ENCODE results near the gene METRNL.

METRNL gene

DNA sequence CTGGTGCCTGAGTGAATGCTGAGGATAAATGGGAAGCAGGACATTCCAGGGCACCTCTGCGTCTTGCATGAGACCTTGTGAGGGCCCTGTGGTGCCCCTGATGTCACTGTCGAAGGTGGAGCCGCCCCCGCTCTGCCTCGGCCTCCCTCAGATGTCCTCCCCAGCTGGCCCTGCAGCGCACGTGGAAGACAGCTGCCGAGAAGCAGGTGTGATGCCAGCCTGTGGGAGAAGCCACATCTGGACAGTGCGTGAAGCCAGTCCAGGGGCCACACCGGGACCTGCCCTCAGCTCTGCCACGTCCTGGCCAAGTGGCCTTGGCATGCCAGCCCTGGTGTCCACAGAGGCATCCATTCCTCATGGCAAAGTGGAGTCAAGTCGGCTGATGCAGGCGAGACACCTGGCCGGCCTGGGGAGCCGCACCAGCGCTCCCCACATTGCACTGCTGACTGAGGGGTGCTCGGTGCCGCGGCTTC lies 21.6 kb upstream of the METRNL start:
- H3K36me3 ChIP-seq (replicated peaks; ENCODE audit: insufficient read depth, low read length): no peaks in the 10 kb centered on the region
- no peak overlapping the region for H3K4me2 ChIP-seq (ENCODE audit: low read depth, low read length)
- no peak overlapping the region for H2AFZ ChIP-seq (ENCODE audit: low read length)
- no peak overlapping the region for H3K4me3 ChIP-seq (ENCODE audit: low read length)
- no peaks in the 10 kb centered on the region for H3K4me1 ChIP-seq (ENCODE audit: low read length)
- H3K79me2 ChIP-seq (ENCODE audit: low read length): no peaks in the 10 kb centered on the region
- no peaks in the 10 kb centered on the region for H3K9me2 ChIP-seq (replicated peaks; ENCODE audit: insufficient read depth, low read length)
- DNase-seq: no peak
- H3K27ac ChIP-seq (ENCODE audit: low read length): no peak overlapping the region
- H3K9me3 ChIP-seq (replicated peaks; ENCODE audit: insufficient read depth, low read length): no peaks in the 10 kb centered on the region
- no peaks in the 10 kb centered on the region for H3F3A ChIP-seq (ENCODE audit: insufficient read depth, low read length)
- no peak overlapping the region for H3K9ac ChIP-seq (ENCODE audit: low read length)
- no peak for TF ChIP-seq EZH2 (optimal IDR thresholded peaks at IDR 0.05; ENCODE audit: low read depth, low read length)
- TF ChIP-seq EZH2phosphoT487 (IDR thresholded peaks at IDR 0.05; ENCODE audit: low read length): no peak
- TF ChIP-seq, protein P1, sequence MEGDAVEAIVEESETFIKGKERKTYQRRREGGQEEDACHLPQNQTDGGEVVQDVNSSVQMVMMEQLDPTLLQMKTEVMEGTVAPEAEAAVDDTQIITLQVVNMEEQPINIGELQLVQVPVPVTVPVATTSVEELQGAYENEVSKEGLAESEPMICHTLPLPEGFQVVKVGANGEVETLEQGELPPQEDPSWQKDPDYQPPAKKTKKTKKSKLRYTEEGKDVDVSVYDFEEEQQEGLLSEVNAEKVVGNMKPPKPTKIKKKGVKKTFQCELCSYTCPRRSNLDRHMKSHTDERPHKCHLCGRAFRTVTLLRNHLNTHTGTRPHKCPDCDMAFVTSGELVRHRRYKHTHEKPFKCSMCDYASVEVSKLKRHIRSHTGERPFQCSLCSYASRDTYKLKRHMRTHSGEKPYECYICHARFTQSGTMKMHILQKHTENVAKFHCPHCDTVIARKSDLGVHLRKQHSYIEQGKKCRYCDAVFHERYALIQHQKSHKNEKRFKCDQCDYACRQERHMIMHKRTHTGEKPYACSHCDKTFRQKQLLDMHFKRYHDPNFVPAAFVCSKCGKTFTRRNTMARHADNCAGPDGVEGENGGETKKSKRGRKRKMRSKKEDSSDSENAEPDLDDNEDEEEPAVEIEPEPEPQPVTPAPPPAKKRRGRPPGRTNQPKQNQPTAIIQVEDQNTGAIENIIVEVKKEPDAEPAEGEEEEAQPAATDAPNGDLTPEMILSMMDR (IDR thresholded peaks at IDR 0.05; ENCODE audit: low read length): no peak
- H3K27me3 ChIP-seq (replicated peaks; ENCODE audit: insufficient read depth, low read length): peaks cover 88% of the 10 kb centered on the region
- no peaks in the 10 kb centered on the region for H4K20me1 ChIP-seq (ENCODE audit: insufficient read depth, low read length)

DNA sequence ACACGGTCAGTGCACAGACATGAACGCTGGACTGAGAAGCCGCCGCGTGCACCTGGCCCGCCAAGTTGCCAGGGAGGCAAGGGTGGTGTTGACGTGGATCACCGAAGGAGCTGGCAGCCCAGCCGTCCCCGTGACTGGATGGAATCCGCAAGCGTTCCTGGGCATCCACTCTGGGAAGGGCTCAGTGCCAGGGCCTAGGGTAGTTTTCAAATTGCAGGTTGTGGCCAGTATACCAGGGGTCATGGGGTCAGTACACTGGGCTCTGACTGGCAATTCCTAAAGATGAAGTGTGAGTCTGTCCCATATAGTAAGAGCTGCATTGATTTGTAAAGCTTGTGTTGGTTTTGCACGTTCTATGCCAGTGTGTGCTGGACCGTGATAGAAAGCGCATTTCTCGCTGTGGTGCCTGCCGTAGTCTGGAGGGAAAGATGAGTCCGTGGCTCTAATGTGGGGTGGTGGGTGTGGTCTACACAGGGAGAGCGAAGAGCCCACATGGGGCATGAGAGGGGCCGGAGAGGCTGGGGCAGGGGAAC lies 21.1 kb upstream of the METRNL start:
- Histone ChIP-seq H3K4me1 (ENCODE audit: low read length) (no peaks in the 10 kb centered on the region), H4K20me1 (ENCODE audit: insufficient read depth, low read length) (no peaks in the 10 kb centered on the region), H3K9me2 (replicated peaks; ENCODE audit: insufficient read depth, low read length) (no peaks in the 10 kb centered on the region), H3K79me2 (ENCODE audit: low read length) (no peaks in the 10 kb centered on the region), H3F3A (ENCODE audit: insufficient read depth, low read length) (no peaks in the 10 kb centered on the region), H3K36me3 (replicated peaks; ENCODE audit: insufficient read depth, low read length) (no peaks in the 10 kb centered on the region), H3K27ac (ENCODE audit: low read length) (no peak overlapping the region), H3K27me3 (replicated peaks; ENCODE audit: insufficient read depth, low read length) (peaks cover 89% of the 10 kb centered on the region), H3K9ac (ENCODE audit: low read length) (no peak overlapping the region), H3K9me3 (replicated peaks; ENCODE audit: insufficient read depth, low read length) (no peaks in the 10 kb centered on the region), H2AFZ (ENCODE audit: low read length) (no peak overlapping the region), H3K4me3 (ENCODE audit: low read length) (no peak overlapping the region), H3K4me2 (ENCODE audit: low read depth, low read length) (no peak overlapping the region)
- DNase-seq: no peak
- TF ChIP-seq, protein P1 (IDR thresholded peaks at IDR 0.05; ENCODE audit: low read length): no peak
- TF ChIP-seq EZH2 (optimal IDR thresholded peaks at IDR 0.05; ENCODE audit: low read depth, low read length): no peak

DNA sequence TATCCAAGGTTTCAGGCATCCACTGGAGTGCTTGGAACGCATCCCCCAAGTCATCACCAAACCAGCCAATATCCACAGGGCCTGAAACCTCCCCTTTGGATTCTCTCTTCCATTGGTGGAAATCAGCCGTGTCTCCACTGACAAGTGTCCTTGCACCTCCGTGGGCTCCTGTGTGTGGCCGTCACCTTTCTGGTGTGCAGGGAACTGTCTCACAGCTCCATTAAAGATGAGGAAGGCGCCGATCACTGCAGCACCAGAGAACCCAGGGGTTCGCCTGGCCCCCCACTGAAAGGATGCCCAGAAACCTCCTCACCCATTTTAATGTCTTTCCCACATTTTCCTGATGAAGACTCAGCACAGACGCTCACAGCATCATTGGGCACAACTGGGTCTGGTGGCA lies 17.8 kb upstream of the METRNL start:
- Histone ChIP-seq H3K27me3 (replicated peaks; ENCODE audit: insufficient read depth, low read length) (peaks cover 96% of the 10 kb centered on the region), H3F3A (ENCODE audit: insufficient read depth, low read length) (no peaks in the 10 kb centered on the region), H3K9me2 (replicated peaks; ENCODE audit: insufficient read depth, low read length) (no peaks in the 10 kb centered on the region), H3K79me2 (ENCODE audit: low read length) (no peaks in the 10 kb centered on the region), H3K9ac (ENCODE audit: low read length) (no peak overlapping the region), H3K4me3 (ENCODE audit: low read length) (no peak overlapping the region), H3K9me3 (replicated peaks; ENCODE audit: insufficient read depth, low read length) (no peaks in the 10 kb centered on the region), H3K4me1 (ENCODE audit: low read length) (no peaks in the 10 kb centered on the region), H3K4me2 (ENCODE audit: low read depth, low read length) (no peak overlapping the region), H3K36me3 (replicated peaks; ENCODE audit: insufficient read depth, low read length) (no peaks in the 10 kb centered on the region), H2AFZ (ENCODE audit: low read length) (no peak overlapping the region), H4K20me1 (ENCODE audit: insufficient read depth, low read length) (no peaks in the 10 kb centered on the region), H3K27ac (ENCODE audit: low read length) (no peak overlapping the region)
- no peak for TF ChIP-seq EZH2 (optimal IDR thresholded peaks at IDR 0.05; ENCODE audit: low read depth, low read length)
- TF ChIP-seq, protein P1 (IDR thresholded peaks at IDR 0.05; ENCODE audit: low read length): no peak
- no peak for TF ChIP-seq EZH2phosphoT487 (IDR thresholded peaks at IDR 0.05; ENCODE audit: low read length)
- no peak for DNase-seq

All from MM.1S (cell line).